Prostate gland (tissue), 2 donors: Measurements from ENCODE around the gene XRCC3. TPM values are rescaled to one million over a fixed set of nuclear protein-coding genes. Genes with fewer than 3 reads are reported as not detected.

Source experiments
- DNase-seq: peaks from one replicate; pipeline ENCODE4 v3.0.0-alpha.2; 2019; ENCODE audit warnings: low spot score
- H3K27ac ChIP-seq, 2 donors: fragments of 200-600 bp; sonication (generic); 2 replicates each; pipeline ENCODE4 v1.5.1; 2017 to 2019
- H3K27me3 ChIP-seq: fragments of 200-600 bp; sonication (generic); replicated peaks from 2 replicates; pipeline ENCODE4 v1.5.1; 2019; ENCODE audit not compliant: insufficient read depth
- H3K36me3 ChIP-seq, 2 donors: fragments of 200-600 bp; sonication (generic); 1 replicate in 1 of 2; 2 replicates in 1 of 2; pipeline versions ENCODE4 v1.5.1 to v1.8.1; 2017 to 2019
- H3K4me1 ChIP-seq: fragments of 200-600 bp; sonication (generic); replicated peaks from 2 replicates; pipeline ENCODE4 v1.5.1; 2019
- H3K4me3 ChIP-seq, 2 donors: fragments of 200-600 bp; sonication (generic); 2 replicates each; pipeline ENCODE4 v1.5.1; 2017 to 2019
- H3K9me3 ChIP-seq: fragments of 200-600 bp; sonication (generic); 2 replicates; pipeline ENCODE4 v1.5.1; 2017
- CTCF ChIP-seq, 4 experiments: fragments of 200-600 bp in 2 of 4; fragments of 450-650 bp in 2 of 4; sonication (generic) in 2 of 4; IDR thresholded peaks; 1 replicate in 3 of 4; 2 replicates in 1 of 4; pipeline ENCODE4 v1.5.1; 2016 to 2019; ENCODE audit warnings: antibody characterized with exemption in 4 of 4, mild to moderate bottlenecking in 2 of 4, moderate library complexity in 2 of 4
- POLR2A ChIP-seq: fragments of 450-650 bp; IDR thresholded peaks from one replicate; pipeline ENCODE4 v1.6.1; 2016; ENCODE audit warnings: antibody characterized with exemption, mild to moderate bottlenecking
- POLR2AphosphoS5 ChIP-seq: sonication (generic); formaldehyde crosslinking; IDR thresholded peaks from one replicate; pipeline ENCODE4 v1.6.1; 2017; ENCODE audit warnings: antibody characterized with exemption
- WGBS: methylation state at CpG from one replicate; pipeline ENCODE4 v1.1.5; 2018; 5-methylcytosine and 5-hydroxymethylcytosine counted together
- intact Hi-C: fragments of 100-400 bp; cut with DNase I; formaldehyde crosslinking; loops from one replicate; pipeline ENCODE4 v1.14.2; 2022
- total RNA-seq, 2 donors: library from RNA; depleted of rRNA; stranded (reverse); fragments of >200 nt; gene quantifications; one replicate each; pipeline ENCODE4 v1.1.0, GENCODE V29; 2016

The XRCC3 gene
- total RNA-seq, 2 donors from 2014 or later: 24.7 to 33.2 TPM

GRCh38 chr14:103706551-103707328 is 8.5 kb downstream of the XRCC3 start:
- Histone ChIP-seq H3K27ac (peak overlapping the region; percentile 75 to 88), H3K27me3 (no peaks in the 10 kb centered on the region), H3K4me1 (peaks cover 53% of the 10 kb centered on the region), H3K36me3 (no peaks in the 10 kb centered on the region), H3K9me3 (no peaks in the 10 kb centered on the region), H3K4me3 (no peak overlapping the region)
- TF ChIP-seq POLR2A: no peak
- no peak for TF ChIP-seq CTCF (IDR thresholded peaks at IDR 0.05)
- no peak for TF ChIP-seq POLR2AphosphoS5
- 78% methylated on average over 39 of the region's 41 CpGs for WGBS
- DNase-seq: no peak
- intact Hi-C loops: no loop called here

- TF ChIP-seq POLR2AphosphoS5: peak; percentile 0
- TF ChIP-seq POLR2A: no peak
- intact Hi-C loops: no loop called here
- WGBS: 45% methylated on average over 28 of the region's 28 CpGs
- Histone ChIP-seq H3K27me3 (no peaks in the 10 kb centered on the region), H3K9me3 (no peaks in the 10 kb centered on the region), H3K27ac (peak overlapping the region; percentile 75 to 88), H3K4me3 (no peak overlapping the region), H3K36me3 (no peaks in the 10 kb centered on the region), H3K4me1 (peaks cover 43% of the 10 kb centered on the region)
- DNase-seq: no peak
Measured at GRCh38 chr14:103705504-103706284, 9.6 kb downstream of the XRCC3 start.

- TF ChIP-seq CTCF (IDR thresholded peaks at IDR 0.05) (no peak), POLR2A (peak; percentile 46), POLR2AphosphoS5 (peak; percentile 94)
- H3K4me3 ChIP-seq: no peak overlapping the region
- intact Hi-C loops: no loop called here
- H3K4me1 ChIP-seq: peaks cover 42% of the 10 kb centered on the region
- 31% methylated on average over 15 of the region's 15 CpGs for WGBS
- H3K36me3 ChIP-seq: no peaks in the 10 kb centered on the region
- peak; percentile 93 for DNase-seq
- H3K27me3 ChIP-seq: no peaks in the 10 kb centered on the region
- no peaks in the 10 kb centered on the region for H3K9me3 ChIP-seq
- peak overlapping the region; percentile 75 to 88 for H3K27ac ChIP-seq
Measured at GRCh38 chr14:103705118-103705503, 10.1 kb downstream of the XRCC3 start.

- Histone ChIP-seq H3K4me1 (peaks cover 38% of the 10 kb centered on the region), H3K36me3 (no peaks in the 10 kb centered on the region), H3K27me3 (no peaks in the 10 kb centered on the region), H3K27ac (peak overlapping the region; percentile 75 to 88), H3K4me3 (no peak overlapping the region), H3K9me3 (no peaks in the 10 kb centered on the region)
- intact Hi-C loops: no loop called here
- DNase-seq: no peak
- WGBS: 67% methylated on average over 13 of the region's 13 CpGs
- no peak for TF ChIP-seq CTCF (IDR thresholded peaks at IDR 0.05)
- TF ChIP-seq POLR2A: no peak
- TF ChIP-seq POLR2AphosphoS5: no peak
Measured at GRCh38 chr14:103704708-103705107, 10.5 kb downstream of the XRCC3 start.

- intact Hi-C loops: no loop called here
- no peaks in the 10 kb centered on the region for H3K27me3 ChIP-seq
- H3K36me3 ChIP-seq: no peaks in the 10 kb centered on the region
- H3K9me3 ChIP-seq: no peaks in the 10 kb centered on the region
- no peak for DNase-seq
- no peak overlapping the region for H3K4me3 ChIP-seq
- H3K27ac ChIP-seq: peak overlapping the region in 1 of 2 donors; percentile 88
- 75% methylated on average over 24 of the region's 24 CpGs for WGBS
- TF ChIP-seq POLR2AphosphoS5 (no peak), CTCF (IDR thresholded peaks at IDR 0.05) (no peak), POLR2A (no peak)
- peaks cover 30% of the 10 kb centered on the region for H3K4me1 ChIP-seq
Measured at GRCh38 chr14:103703433-103704385, 11.5 kb downstream of the XRCC3 start.
